Measurements from ENCODE around the gene NSD2.

DNA sequence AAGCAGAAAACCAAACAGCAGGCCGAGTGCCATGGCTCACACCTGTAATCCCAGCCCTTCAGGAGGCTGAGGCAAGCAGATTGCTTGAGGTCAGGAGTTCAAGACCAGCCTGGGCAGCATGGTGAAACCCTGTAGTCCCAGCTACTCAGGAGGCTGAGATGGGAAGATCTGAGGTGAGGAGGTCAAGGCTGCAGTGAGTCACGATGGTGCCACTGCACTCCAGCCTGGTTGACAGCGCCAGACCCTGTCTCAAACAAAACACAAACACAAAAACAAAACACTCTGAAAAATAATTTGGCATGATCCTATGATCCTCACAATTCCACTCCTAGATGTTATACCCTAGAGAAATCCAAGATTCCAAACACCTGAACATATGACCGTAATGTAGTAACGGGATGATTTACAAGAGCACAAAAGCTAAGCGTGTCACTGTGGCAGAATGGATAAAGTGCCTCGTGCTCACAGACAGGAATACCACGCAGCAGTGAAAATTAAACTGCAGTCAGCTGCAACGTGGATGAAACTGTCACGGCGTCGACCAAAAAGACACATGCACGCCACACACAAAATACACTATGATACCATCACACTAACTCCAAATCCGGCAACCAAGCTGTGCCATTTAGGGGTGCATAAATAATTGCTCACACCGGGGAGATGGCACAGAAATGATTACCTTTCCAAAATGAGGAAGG is 135.9 kb downstream of the NSD2 start:
- no peak for TF ChIP-seq CTCF (IDR thresholded peaks at IDR 0.05; ENCODE audit: insufficient read depth, low read length)
- no peak for TF ChIP-seq REST (IDR thresholded peaks at IDR 0.05; ENCODE audit: insufficient replicate concordance, low read depth)
- TF ChIP-seq SPI1 (IDR thresholded peaks at IDR 0.05; ENCODE audit: borderline replicate concordance, low read depth), result no peak
